ENCODE results near the gene PRKCE.

- TF ChIP-seq GATA2 (IDR thresholded peaks at IDR 0.05; ENCODE audit: low read depth, low read length) (no peak), GATA3 (IDR thresholded peaks at IDR 0.05; ENCODE audit: low read depth, low read length) (no peak)
These were observed 14.0 kb upstream of the PRKCE start for GRCh38 chr2:45637440-45637839.
